HCEC 1CT (cell line): ENCODE measurements around the gene SULT1A3.
"Not testable (repeated sequence)": the region's sequence is repeated elsewhere in the genome, so short reads cannot be mapped to it uniquely, and the experiment has no call there.

ENCODE experiments used
- DNase-seq: peaks from one replicate; pipeline ENCODE4 v3.0.0-alpha.2; 2017

SULT1A3 gene

GRCh38 chr16:30199049-30199448, at the start of gene SULT1A3:
Gene SULT1A3, plus strand, starts transcription at chr16:30199255. Its CDS starts 1,474 bp downstream, at chr16:30200729.
- DNase-seq, result not testable (repeated sequence)

GRCh38 chr16:30151091-30151490, 48.0 kb upstream of the SULT1A3 start:
- DNase-seq, result no peak

- no peak for DNase-seq
Observed at GRCh38 chr16:30152517-30152916, 46.5 kb upstream of the SULT1A3 start.

- no peak for DNase-seq
Observed at GRCh38 chr16:30155188-30155587, 43.9 kb upstream of the SULT1A3 start.

DNA sequence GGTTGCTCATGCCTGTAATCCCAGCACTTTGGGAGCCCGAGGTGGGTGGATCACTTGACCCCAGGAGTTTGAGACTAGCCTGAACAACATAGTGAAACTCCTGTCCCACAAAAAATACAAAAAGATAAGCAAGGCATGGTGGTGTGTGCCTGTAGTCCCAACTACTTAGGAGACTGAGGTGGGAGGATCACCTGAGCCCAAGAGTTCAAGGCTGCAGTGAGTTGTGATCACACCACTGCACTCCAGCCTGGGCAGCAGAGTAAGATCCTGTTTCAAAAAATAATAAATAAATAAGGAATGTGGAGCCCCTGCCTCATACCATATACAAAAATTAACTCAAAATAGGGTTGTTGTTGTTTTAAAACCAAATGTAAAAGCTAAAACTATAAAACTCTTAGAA, 41.8 kb upstream of the SULT1A3 start:
- DNase-seq, result no peak

DNA sequence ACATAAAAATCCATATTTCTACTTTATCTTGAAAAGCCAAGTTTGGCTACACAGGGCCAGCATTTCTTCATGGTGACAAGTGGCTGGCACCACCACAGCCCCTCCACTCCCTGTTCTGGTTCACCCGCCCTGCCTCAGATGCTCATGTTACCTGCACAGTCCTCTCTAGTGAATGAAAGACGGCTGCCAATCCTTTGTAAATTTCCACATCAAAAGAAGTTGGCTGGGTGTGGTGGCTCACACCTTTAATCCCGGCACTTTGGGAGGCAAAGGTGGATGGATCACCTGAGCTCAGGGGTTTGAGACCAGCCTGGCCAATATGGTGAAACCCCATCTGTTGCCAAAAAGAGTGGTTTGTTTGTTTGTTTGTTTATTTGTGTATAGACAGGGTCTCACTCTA, 35.5 kb upstream of the SULT1A3 start:
- DNase-seq, result no peak

- no peak for DNase-seq
Observed at GRCh38 chr16:30166202-30166902, 32.7 kb upstream of the SULT1A3 start.

DNA sequence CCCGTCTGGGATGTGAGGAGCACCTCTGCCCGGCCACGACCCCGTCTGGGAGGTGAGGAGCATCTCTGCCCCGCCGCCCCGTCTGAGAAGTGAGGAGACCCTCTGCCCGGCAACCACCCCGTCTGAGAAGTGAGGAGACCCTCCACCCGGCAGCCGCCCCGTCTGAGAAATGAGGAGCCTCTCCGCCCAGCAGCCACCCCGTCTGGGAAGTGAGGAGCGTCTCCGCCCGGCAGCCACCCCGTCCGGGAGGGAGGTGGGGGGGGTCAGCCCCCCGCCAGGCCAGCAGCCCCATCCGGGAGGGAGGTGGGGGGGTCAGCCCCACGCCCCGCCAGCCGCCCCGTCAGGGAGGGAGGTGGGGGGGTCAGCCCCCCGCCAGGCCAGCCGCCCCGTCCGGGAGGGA, 30.3 kb upstream of the SULT1A3 start:
- DNase-seq, result not testable (repeated sequence)

GRCh38 chr16:30169416-30169815, 29.6 kb upstream of the SULT1A3 start:
- DNase-seq, result not testable (repeated sequence)

DNA sequence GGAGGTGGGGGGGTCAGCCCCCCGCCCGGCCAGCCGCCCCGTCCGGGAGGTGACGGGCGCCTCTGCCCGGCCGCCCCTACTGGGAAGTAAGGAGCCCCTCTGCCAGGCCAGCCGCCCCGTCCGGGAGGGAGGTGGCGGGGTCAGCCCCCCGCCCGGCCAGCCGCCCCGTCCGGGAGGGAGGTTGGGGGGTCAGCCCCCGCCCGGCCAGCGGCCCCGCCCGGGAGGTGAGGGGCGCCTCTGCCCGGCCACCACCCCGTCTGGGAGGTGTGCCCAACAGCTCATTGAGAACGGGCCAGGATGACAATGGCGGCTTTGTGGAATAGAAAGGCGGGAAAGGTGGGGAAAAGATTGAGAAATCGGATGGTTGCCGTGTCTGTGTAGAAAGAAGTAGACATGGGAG, 28.9 kb upstream of the SULT1A3 start:
- not testable (repeated sequence) for DNase-seq

GRCh38 chr16:30173054-30173453, 26.0 kb upstream of the SULT1A3 start:
- DNase-seq, result no peak

DNA sequence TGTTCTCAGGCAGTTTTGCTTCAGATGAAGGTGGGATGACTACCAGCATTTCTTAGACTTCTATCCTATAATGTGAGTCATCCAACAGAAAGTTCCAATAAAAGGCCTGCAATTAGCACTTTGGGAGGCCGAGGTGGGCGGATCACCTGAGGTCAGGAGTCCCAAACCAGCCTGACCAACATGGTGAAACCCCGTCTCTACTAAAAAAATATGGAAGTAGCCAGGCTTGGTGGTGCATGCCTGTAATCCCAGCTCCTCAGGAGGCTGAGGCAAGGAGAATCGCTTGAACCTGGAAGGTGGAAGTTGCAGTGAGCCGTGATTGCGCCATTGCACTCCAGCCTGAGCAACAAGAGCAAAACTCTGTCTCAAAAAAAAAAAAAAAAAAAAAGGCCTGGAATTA, 22.2 kb upstream of the SULT1A3 start:
- not testable (repeated sequence) for DNase-seq

GRCh38 chr16:30179195-30179594, 19.9 kb upstream of the SULT1A3 start:
- DNase-seq, result no peak

GRCh38 chr16:30179931-30180330, 19.1 kb upstream of the SULT1A3 start:
- DNase-seq, result no peak

DNA sequence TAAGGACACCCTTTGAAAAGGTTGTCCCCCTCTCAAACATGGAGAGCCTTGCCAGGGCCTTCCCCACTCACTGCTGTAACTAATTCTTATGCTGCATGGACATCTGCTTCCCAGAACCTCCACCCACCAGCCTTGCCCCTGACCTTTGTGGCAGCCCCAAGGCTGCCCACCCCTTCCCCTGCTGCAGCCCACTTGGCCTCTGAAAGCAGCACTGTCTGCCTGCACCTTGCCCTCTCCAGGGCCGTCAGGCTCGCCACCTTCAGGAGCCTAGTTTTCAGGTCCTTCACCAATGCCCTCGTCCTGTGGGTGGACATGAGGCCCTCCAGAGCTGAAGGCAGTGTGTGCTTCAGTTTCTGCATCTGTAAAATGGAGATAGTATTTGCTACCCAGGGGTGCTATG, 18.3 kb upstream of the SULT1A3 start:
- no peak for DNase-seq

GRCh38 chr16:30183233-30184095, 15.6 kb upstream of the SULT1A3 start, which contains the start of gene CORO1A:
Gene CORO1A, plus strand, starts transcription at chr16:30183602. Its CDS starts 1,608 bp downstream, at chr16:30185210.
- peak; percentile 76 for DNase-seq

GRCh38 chr16:30184096-30184890, 14.8 kb upstream of the SULT1A3 start:
- DNase-seq, result no peak

DNA sequence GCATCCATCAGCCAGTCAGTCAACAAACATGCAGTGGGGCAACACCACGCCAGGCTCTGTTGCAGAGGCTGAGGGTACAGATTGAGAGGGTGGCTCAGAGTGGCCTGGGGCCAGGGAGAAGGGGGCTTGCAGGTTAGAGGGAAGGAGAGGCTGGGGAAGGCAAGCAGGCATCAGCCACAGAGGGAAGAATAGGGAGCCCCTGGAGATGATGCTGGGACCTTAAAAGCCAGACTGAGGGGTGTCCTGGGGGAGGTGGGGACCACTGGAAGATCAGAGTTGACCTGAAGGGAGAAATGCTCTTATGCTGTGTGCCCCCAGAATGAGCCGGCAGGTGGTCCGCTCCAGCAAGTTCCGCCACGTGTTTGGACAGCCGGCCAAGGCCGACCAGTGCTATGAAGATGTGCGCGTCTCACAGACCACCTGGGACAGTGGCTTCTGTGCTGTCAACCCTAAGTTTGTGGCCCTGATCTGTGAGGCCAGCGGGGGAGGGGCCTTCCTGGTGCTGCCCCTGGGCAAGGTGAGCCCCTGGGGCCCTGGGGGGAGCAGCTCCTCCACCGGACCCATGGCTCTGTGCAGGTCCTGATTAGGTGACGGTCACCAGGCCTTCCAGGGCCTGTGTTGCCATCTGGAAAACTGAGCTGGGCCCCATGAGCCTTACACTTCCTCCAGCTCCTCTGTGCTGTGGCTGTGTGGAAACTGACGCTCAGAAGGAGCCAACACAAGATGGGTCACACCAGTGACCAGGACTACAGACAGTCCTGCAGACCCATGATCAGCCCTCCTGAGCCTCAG, 14.0 kb upstream of the SULT1A3 start:
- DNase-seq, result no peak

GRCh38 chr16:30185683-30186421, 13.2 kb upstream of the SULT1A3 start:
- DNase-seq, result no peak

DNA sequence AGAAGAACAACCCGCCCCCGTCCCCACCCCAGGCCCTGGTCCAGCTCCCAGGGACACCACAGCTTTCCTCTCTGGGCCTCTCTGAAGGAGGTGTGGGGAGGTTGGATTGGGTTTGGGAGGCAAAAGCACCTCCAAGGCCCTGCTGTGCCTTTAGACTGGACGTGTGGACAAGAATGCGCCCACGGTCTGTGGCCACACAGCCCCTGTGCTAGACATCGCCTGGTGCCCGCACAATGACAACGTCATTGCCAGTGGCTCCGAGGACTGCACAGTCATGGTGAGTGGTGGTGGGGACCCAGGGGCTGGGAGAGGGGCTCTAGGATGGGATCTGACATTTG, 12.6 kb upstream of the SULT1A3 start:
- no peak for DNase-seq

- DNase-seq, result no peak
Observed at GRCh38 chr16:30186782-30187555, 12.1 kb upstream of the SULT1A3 start.
